ENCODE measurements around the gene SELENOI.
A peak's percentile ranks its signal among the peaks of the same experiment; 100 is the strongest.

SELENOI gene

DNA sequence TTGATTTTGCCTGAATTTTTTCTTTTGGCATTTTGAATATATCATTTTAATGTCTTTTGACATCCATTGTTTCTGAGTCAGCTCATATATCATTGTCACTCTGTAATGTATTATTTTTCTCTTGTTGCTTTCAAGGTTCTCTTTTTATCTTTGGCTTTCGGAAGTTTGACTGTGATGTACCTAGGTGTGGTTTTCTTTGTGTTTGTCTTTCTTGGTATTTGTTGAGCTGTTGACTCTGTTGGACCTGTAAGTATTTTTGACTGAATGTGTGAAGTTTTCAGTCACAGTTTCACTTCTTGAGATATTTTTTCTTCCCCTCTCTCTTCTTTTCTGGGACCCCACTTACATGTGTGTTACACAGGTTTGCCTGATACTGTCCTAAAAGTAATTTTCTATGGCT, 30.9 kb downstream of the SELENOI start:
- DNase-seq (ENCODE audit: low read depth in 2 of 2): no peak
- no peak overlapping the region for H3K4me3 ChIP-seq (replicated peaks in 1 of 2; ENCODE audit: low read depth in 2 of 2, low read length in 2 of 2)
- TF ChIP-seq CTCF (IDR thresholded peaks at IDR 0.05; ENCODE audit: low read depth, low read length): no peak

GRCh38 chr2:26380281-26380680, 34.3 kb downstream of the SELENOI start:
- no peak for TF ChIP-seq CTCF (IDR thresholded peaks at IDR 0.05; ENCODE audit: low read depth, low read length)
- DNase-seq (ENCODE audit: low read depth in 2 of 2): no peak

GRCh38 chr2:26382564-26382963, 36.6 kb downstream of the SELENOI start:
- no peak for TF ChIP-seq CTCF (IDR thresholded peaks at IDR 0.05; ENCODE audit: low read depth, low read length)
- no peak overlapping the region for H3K4me3 ChIP-seq (replicated peaks in 1 of 2; ENCODE audit: low read depth in 2 of 2, low read length in 2 of 2)
- DNase-seq (ENCODE audit: low read depth in 2 of 2): no peak

More at GRCh38 chr2:26380281-26380680, 34.3 kb downstream of the SELENOI start:
- H3K4me3 ChIP-seq (replicated peaks in 1 of 2; ENCODE audit: low read depth in 2 of 2, low read length in 2 of 2): no peak overlapping the region

GRCh38 chr2:26384183-26384582, 38.2 kb downstream of the SELENOI start:
- TF ChIP-seq CTCF (IDR thresholded peaks at IDR 0.05; ENCODE audit: low read depth, low read length): no peak
- DNase-seq (ENCODE audit: low read depth in 2 of 2): no peak
- H3K4me3 ChIP-seq (replicated peaks in 1 of 2; ENCODE audit: low read depth in 2 of 2, low read length in 2 of 2): no peak overlapping the region

DNA sequence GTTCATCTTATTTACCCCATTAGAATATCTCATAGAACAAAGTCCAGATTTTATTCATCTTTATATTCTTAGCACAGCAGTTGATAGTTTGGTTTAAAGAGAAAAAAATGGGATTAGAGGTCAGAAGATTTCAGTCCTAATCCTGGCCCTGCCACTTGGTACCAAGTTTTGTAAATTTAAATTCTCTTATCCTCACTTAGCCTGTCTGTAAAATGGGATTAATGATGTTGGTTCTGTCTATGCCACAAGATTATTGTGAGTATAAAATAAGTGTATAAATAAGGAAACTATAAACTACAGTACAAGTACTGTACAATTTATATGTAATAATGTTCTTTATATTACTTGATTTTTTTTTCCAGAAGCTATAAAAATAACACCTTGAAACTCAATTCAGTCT, 38.7 kb downstream of the SELENOI start:
- no peak overlapping the region for H3K4me3 ChIP-seq (replicated peaks in 1 of 2; ENCODE audit: low read depth in 2 of 2, low read length in 2 of 2)
- no peak for DNase-seq (ENCODE audit: low read depth in 2 of 2)
- TF ChIP-seq CTCF (IDR thresholded peaks at IDR 0.05; ENCODE audit: low read depth, low read length): no peak

- DNase-seq (ENCODE audit: low read depth in 2 of 2): no peak
- no peak overlapping the region for H3K4me3 ChIP-seq (replicated peaks in 1 of 2; ENCODE audit: low read depth in 2 of 2, low read length in 2 of 2)
- TF ChIP-seq CTCF (IDR thresholded peaks at IDR 0.05; ENCODE audit: low read depth, low read length): no peak
These were observed 41.2 kb downstream of the SELENOI start for GRCh38 chr2:26387189-26387588.

GRCh38 chr2:26394694-26395093, 48.8 kb downstream of the SELENOI start:
- peak in 1 of 2 donors; percentile 27 for DNase-seq (ENCODE audit: low read depth in 2 of 2)
- H3K4me3 ChIP-seq (replicated peaks in 1 of 2; ENCODE audit: low read depth in 2 of 2, low read length in 2 of 2): no peak overlapping the region
- no peak for TF ChIP-seq CTCF (IDR thresholded peaks at IDR 0.05; ENCODE audit: low read depth, low read length)

Data from cardiac fibroblast (primary cell).